Fibroblast of gingiva (primary cell): Measurements from ENCODE around the gene CELF4.
"Not testable (repeated sequence)": the region's sequence is repeated elsewhere in the genome, so short reads cannot be mapped to it uniquely, and the experiment has no call there.

Source experiments
- DNase-seq: peaks from one replicate; pipeline ENCODE4 v3.0.0-alpha.2; 2011; ENCODE audit warnings: low read depth

CELF4 gene

DNA sequence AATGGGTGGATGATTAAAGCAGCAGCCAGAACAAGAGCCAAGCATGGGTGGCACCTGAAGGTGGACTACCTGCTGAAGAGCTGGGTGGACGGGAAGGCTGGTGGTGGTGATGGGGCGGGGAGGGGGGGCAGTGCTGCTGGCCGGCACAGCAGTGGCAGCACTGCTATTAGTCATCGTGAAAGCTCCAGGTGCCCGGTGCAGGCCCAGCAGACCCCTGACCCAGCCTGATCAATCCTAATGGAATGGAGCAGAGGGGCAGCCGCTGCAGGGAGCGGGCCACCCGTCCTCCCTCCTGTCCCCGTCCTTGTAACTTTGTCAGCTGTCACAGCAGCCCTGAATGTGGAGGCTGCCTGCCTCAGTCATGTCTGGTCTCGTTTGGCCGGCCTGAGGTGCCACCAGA, 174.9 kb downstream of the CELF4 start:
- no peak for DNase-seq

DNA sequence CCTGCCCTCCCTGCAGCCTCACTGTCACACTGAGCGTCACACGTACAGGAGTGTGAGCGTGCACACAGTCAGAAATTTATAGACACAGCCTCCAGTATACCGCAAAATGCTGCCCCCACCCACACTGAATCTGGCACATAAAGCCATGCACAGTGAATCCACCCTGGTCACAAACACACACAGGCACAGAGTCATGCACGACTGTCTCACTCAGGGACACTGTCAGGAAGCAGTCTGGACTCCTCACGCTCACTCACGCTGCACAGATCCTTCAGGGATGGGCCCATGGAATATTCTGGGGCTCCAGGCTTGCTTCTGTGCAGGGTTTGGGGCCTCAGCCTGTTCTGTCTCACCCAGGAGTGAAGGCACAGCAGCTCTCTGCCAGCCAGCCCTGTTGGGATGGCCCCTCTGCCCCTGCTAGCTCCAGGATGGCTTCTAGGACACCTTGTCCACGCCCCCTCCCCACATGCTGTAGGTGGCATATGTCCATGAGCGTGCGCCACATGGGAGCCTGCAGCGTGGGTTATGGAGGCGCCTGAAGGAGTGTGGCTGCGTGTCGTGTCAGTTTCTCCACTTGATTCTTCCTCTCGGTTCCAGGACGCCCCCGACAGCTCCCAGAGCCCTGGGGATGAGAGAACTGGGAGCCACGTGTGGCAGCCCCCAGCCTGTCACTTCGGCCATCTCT, 175.8 kb downstream of the CELF4 start:
- DNase-seq: no peak

DNA sequence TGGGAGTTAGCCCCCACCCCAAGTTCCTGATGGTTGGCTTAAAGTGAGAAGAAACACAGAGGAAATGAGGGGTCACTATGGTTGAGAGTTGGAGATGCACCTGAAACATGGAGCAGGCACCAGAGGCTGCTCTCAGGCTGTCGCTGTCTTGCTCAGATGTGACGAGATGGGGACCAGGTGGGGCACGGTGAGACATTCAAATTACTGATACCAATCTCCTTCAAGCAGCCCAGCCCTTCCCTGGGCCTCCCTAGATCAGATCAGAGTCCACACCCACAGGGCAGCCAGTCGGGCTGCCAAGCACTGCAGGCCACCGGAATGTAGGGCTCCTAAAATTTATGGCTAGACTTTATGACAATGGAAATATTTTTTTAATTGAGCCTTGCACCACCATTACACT, 176.6 kb downstream of the CELF4 start:
- no peak for DNase-seq

DNA sequence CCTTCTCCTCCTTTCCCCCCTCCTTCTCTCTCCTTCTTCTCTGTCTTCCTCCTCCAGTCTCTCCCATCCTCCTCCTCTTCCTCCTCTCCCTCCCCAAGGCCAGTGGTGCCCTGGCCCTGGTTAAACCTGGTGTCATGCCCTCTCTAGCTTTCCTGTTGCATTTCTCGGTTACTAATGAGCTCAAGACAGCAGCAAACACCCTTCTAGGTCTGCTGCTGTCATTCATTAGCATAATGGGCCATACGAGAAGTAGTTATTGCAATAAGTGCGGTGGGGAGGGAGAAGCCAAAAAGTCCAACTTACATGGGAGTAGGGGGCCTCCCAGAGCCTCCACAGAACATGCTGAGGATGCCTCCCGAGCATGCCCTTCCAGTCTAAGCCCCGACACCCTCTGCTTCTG, 177.2 kb downstream of the CELF4 start:
- no peak for DNase-seq

DNA sequence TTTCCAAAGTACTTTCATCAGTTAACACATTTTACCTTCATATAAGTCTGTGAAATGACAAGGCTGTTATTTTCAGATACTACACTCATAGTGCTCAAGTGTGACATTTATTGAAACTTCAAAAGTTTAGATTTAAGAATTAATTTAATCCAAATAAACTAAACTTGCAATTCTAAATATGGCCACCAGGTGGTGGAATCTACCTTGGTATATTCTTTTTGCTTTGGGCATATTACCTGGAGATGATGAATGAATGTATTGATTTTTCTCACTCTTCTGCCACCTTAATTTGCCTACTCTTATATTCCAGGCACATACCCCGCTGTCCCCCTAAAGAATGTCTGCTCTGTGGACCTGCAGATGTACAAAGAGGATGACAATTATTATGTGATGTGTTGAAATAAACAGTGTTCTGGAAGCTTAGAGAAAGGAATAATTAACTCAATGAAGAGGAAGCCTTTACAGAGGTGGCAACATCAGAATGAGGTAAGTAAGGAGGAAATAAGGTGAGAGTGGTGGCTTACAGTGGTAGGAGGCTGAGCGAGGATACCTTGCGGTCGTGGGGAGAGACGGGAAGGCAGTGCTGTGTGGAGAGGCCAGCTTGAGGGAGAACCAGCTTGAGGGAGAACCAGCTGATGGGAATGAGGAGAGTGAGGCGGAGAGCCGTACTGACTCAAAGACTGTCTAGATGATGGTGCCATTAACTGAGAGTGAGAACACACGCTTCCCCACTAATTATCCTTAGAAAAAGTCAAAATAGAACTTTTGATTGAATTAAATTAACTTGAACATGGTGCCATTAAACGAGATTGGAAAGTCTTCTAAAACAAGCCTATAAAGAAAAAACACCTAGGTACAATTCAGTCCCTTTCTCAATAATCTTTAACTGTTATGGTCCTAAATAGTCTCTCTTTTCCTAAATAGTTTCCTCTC, 179.5 kb downstream of the CELF4 start:
- DNase-seq: peak; percentile 14

DNA sequence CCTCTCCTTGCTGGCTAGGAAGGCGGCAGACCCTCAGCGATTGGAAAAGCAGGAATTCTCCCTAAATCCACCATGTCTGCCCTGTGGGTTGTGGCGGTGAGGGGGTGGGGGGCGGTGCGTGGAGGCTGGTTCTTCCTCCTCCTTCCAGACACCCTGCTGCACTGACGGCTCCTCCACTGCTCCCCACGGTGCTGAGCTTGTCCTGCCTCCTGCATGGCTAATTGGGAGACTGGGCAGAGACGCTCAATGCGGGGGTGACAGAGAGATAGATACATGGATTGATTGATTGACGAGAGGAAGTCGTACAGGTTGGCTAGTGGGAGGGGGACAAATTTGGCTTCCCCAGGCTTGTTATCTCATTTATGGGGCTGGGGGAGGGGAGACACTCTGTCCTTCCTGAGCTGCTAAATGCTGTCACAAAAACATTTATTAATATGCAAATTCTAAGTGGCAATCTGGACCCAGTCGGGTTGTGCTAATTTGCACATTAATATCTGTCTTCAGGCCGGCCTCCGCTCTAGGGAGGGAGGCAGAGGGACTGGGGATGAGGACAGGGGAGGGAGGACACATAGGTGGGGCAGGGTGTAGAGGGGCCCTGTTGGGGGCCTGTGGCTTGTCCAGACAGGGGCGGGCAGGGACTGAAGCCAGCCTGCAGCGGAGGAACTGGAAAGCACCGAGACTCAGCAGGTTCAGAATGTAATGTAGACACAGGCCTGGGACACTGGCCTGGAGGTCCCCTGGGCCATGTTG, 181.6 kb downstream of the CELF4 start:
- DNase-seq: no peak

DNA sequence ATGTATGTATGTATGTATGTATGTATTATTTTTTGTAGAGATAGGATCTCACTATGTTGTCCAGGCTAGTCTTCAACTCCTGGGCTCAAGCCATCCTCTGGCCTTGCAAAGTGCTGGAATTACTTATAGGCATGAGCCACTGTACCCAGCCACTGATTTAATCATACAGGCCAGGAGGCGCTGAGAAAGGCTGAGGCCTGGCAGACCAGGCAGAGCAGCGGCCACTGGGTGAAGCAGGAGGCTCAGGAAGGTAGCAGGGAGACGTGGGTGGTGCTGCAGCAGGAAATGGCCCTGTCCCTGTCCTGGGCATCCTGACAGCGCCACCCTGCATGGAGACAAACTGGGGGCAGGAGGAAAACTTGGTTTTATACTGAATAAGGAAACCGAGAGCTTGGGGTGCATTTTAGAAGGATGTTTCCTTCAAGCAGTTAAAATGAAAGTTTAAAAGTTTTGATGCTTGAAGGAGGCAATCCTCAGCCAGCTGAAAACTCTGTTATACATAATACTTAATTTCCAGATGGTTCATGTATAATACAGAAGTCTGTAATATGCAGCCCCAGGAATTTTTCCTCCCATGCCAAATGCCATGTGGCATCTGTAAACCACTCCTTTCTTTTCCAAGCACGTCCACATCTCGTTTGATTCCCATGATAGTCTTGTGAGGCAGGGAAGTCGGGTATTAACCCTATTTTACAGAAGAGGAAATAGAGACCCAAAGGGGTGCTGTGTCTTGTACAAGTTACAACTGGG, 182.4 kb downstream of the CELF4 start:
- no peak for DNase-seq

DNA sequence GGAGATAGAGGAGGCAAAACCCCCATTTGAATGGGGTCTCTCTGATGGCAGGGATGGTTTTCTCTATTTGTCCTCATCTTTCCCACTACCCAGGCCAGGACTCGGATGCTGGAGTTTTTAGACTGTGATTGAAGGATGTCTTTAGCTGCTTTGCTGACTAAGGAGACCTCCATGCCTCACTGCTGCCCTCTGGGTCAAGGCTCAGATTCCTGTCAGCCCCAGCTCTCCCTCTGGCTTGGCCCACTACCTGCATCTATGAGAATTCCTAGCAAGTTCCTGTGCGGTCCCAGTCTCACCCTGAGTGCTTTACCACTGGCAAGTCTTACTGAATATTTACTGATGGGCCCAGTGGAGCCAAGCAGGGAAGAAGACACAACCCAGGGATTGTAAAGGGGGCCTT, 184.0 kb downstream of the CELF4 start:
- DNase-seq: no peak

DNA sequence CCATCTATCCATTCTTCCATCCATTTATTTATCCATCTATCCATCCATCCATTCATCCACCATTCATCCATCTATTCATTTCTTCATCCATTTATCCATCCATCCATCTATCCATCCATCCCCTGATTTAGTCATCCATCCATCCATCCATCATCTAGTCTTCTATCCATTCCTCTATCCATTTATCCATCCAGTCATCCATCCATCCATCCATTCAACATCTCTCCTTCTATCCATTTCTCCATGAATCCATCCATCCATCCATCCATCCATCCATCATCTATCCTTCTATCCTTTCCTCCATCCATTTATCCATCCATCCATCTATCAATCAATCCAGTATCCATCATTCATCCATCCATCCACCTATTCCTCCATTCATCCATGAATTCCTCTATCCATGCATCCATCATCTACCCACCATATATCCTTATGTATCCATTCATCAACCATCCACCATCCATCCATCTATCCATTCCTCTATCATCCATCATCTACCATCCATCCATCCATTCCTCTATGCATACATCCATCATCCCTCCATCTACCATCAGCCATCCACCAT, 185.0 kb downstream of the CELF4 start:
- no peak for DNase-seq

DNA sequence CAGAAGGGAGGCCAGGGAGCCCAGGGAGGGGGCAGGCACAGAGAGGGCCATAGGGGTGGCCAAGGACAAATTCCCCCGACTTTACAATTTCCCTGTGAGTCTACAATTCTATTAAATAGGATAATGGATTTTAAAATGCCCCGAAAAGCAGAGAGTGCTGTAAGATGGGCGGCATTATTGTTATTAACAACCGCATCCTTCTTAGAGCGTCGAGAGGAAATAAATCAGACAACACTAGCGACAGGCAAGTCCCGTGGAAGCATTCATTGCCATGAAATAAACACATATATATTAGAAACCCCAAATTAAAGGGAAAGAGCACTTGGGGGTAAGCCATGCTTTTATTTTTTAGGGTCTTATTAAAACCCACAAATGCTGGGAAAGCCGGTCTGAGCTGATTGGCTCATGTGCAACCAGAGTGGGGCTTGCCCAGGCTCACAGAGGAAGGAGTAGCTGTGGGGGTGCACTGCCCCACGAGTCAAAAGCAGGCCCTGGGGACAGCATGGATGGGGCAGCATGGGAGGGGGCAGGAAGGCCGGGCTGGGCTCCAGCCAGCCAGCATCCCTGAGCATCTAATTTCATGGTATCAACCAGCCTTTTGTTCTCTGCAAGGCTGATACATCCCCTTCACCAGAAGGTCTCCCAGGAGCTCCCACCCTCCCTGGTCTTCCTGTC, 187.1 kb downstream of the CELF4 start:
- no peak for DNase-seq

DNA sequence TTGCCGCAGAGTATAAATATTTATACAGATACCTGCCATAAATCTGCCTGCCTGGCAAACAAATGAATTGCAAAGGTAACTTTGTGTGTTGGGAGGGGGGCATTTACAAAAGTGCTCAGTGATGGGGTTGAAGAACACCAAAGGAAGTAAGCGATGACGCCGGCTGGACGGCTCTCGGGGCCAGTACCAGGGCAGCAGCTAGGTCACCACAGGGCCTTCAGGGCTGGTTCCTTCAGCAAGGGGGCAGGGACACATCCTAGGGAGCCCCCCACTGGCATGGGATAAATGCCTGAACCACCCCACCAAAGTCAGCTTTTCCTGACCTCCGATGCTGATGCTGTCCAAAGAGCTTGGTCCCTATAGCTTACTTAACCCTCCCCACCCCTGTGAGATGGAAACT, 190.4 kb downstream of the CELF4 start:
- no peak for DNase-seq

DNA sequence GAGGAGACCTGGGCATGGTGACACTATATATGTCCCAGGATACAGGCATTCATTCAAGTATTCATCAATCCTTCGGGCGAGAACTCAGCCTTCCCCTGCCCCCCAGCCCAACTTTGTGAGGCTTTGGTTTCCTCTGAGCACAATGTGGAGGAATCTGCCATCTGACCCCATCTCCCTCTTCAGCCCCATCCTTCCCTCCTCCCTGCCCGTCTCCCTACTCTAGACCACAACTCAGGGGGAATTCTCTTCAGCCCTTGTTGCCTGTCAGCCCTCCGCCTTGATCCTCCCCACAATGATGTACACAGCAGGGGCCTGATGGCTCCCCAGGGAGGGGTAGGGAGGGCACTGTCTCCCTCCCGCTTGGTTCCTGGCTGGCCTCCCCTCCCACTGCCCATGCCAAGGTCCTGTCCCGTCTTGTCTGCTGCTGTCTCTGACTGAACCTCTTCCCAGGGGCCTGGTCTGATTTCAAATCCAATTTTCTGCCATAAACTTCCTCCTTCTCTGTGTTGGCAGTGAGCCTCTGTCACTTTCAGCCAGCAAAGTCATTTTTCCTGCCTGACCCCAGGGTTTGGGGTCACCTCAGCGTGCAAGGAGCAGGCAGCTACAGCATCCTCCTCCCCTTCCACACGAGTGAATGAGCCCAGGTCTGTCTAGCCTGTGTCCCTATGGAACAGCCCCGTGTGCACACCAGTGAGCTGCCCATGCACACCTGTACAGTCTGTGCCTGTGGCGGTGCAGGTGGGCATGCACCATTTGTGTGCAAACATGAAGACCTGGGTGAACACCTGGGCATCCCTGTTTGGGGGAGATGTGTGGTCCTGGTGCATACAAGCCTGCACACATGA, 197.3 kb downstream of the CELF4 start:
- no peak for DNase-seq

DNA sequence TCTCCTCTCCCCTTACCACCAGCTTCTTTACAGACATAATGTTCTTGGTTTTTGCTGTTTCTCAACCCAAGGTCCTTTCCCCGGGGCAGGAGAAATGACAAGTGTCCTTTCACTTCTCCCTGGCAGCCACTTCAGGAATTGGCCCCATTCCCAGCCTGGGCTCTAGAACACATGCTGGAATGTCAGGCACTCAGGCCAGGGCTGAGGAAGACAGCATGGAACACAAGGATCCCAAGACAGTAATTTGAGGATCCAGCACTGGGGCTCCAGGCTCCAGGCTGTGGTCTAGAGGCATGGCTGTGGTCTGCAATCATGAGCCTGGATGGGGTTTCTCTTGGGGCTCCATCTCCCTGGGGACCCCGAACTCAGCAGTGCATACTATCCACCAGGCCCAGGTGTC, 201.4 kb downstream of the CELF4 start:
- no peak for DNase-seq

DNA sequence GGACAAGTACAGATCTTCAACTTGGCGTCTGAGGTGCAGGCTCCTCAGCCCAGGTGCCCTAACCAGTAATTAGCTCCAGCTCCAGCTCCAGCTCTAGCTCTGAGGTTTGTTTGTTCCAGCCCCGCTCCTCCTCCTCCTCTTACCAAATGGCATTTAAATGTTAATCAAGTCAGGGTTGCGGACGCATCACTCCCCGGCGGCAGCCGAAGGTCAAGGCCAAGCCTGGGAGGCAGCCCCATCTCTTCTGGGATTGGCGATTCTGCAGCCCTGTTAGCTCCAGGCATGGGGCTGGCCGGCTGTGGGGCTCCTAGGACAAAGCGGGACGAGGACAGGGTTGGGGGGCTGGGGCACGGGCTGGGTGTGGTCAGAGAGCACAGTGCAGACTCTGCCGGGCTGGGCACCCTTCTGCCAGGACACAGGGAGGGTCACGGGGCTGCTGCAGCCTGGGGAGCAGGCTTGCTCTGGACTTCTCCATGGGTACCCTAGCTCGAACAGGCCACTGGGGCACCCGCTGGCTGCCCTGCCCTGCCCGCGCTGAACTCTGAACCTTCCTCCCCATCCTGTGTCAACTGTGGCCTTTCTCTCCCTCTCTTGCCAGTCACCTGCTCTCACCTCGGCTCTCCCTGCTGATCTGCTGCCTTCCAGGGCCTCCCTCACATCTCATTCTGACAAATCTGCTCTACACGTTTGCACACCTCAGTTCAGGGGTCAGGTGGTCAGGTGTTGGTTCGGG, 203.3 kb downstream of the CELF4 start:
- no peak for DNase-seq

DNA sequence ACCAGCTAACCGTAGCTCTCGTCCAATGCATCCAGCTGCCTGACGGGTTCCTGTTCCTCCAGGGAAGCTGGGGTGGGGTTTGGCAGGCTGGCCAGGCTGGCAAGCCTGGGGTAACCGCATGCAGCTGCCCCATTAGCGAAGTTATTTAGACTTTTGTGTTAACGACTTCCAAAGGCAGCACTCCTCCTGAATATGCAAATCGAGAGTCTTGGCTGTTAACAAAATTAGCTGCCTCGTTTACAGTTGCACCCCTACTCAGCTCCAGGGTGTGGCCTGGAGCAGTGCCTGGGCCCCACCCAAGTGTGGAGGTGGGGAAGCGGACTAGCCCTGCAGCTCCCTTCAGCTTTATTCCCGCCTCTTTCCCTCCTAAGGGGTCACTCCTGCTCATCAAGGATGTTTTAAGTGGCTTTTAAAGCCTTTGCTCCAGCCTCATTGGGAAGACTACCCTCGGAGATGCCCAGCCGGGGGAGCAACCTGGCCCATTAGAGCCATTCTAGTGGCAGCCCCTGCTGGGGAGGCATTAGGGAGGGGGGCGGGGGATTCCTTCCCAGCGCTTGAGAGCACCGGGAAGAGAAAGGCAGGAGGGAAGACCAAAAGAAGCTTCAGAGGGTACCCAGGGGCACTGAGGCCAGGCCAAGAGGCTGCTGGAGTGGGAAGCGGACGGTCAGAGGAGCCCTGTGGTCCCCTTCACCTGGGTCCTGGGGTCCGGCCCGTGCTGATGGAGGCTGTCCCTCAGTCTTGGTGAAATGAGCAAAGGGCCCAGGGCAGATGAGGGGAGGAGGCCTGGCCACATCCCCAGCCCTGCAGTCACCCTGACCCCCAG, 204.1 kb downstream of the CELF4 start:
- DNase-seq: no peak

DNA sequence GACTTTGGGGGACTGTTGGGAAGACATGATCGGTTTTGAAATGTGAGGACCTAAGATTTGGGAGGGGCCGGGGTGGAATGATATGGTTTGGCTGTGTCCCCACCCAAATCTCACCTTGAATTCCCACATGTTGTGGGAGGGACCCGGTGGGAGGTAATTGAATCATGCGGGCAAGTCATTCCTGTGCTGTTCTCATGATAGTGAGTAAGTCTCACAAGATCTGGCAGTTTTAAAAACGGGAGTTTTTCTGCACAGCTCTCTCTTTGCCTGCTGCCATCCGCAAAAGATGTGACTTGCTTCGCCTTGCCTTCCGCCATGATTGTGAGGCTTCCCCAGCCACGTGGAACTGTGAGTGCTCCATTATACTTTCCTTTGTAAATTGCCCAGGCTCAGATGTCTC, 207.5 kb downstream of the CELF4 start:
- DNase-seq: not testable (repeated sequence)

DNA sequence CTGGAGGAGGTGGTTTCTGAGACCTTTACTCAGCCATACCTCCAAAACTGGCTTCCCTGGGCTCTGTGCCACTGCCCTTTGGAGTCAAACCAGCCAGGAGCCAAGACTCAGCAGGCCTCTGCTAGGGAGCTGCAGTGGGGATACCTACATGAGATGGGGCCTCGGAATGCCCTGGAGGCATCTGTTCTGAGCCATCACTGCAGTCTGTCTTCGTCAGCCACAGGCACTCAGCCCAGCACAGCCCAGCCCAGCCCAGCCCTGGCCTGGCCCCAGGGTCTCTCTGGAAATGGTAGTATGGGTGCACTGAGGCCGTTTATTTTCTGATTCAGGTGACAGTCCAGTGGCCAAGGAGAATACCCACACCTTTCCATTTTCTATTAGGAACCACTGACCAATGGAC, 209.8 kb downstream of the CELF4 start:
- DNase-seq: no peak

DNA sequence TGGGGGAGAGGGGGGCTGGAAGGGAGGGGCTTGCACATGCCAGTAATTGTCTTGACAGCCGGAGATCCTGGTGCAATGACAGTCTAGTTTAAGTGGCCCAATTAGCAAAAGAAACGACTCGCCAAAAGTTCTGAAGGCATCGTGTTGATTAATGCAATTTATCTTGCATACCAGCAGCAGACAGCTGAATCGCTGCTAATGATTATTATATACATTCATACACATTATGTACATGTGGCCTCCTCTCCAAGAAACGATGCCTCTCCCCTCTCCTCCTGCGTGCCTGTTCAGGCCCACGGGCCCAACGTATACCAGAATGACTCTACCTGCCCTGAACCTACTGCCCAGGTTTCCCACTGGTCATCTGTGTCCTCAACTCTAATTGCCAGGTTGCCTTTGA, 214.5 kb downstream of the CELF4 start:
- no peak for DNase-seq

DNA sequence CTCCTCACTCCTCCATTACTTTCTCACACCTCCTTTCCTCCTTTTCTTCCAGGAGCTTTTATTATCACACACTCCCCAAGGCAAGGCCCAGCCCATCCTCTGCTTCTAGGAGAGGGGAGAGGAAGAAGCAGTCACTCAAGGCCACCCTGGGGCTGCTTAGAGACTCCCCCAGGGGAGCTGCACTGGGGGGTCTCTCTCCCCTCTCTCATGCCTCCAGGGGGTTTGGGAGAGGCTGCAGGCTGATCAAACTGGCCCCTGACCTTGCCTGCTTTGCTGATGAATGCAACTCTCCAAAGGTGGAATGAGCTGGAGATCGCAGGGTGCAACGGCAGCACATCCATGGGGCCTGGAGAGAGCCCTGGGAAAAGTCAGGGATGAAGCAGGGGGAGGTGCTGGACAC, 216.9 kb downstream of the CELF4 start:
- DNase-seq: no peak
